ENCODE data around the gene SNAI3. TPM values are rescaled to one million over a fixed set of nuclear protein-coding genes. Genes with fewer than 3 reads are reported as not detected.

SNAI3 gene
- total RNA-seq, 1 donor from 2014 or later = 1.2 TPM

- H3K4me3 Mint-ChIP-seq (ENCODE audit: low read depth) = peak overlapping the region; percentile 81
- H3K27ac Mint-ChIP-seq = no peak overlapping the region
- H3K36me3 Mint-ChIP-seq (ENCODE audit: insufficient read depth) = no peaks in the 10 kb centered on the region
- no peak for TF ChIP-seq CTCF (IDR thresholded peaks at IDR 0.05; ENCODE audit: unreplicated experiment)
- DNase-seq (ENCODE audit: low spot score, unreplicated experiment) = no peak
- no peaks in the 10 kb centered on the region for H3K9me3 Mint-ChIP-seq (ENCODE audit: low read depth)
- H3K27me3 Mint-ChIP-seq = no peaks in the 10 kb centered on the region
- peaks cover 13% of the 10 kb centered on the region for H3K4me1 Mint-ChIP-seq (ENCODE audit: low read depth)
Observed at GRCh38 chr16:88703486-88704309, 17.4 kb upstream of the SNAI3 start.

- H3K9me3 Mint-ChIP-seq (ENCODE audit: low read depth) = no peaks in the 10 kb centered on the region
Observed at GRCh38 chr16:88702371-88703210, 16.3 kb upstream of the SNAI3 start.

GRCh38 chr16:88701581-88702370 lies 15.5 kb upstream of the SNAI3 start:
- TF ChIP-seq CTCF (IDR thresholded peaks at IDR 0.05; ENCODE audit: unreplicated experiment) = no peak
- Mint-ChIP-seq H3K4me3 (ENCODE audit: low read depth) (no peak overlapping the region), H3K4me1 (ENCODE audit: low read depth) (peaks cover 6% of the 10 kb centered on the region), H3K36me3 (ENCODE audit: insufficient read depth) (peaks cover 2% of the 10 kb centered on the region), H3K9me3 (ENCODE audit: low read depth) (no peaks in the 10 kb centered on the region), H3K27ac (no peak overlapping the region), H3K27me3 (no peaks in the 10 kb centered on the region)
- no peak for DNase-seq (ENCODE audit: low spot score, unreplicated experiment)

More at GRCh38 chr16:88702371-88703210, 16.3 kb upstream of the SNAI3 start:
- Mint-ChIP-seq H3K27ac (no peak overlapping the region), H3K4me3 (ENCODE audit: low read depth) (no peak overlapping the region), H3K36me3 (ENCODE audit: insufficient read depth) (peaks cover 2% of the 10 kb centered on the region), H3K27me3 (no peaks in the 10 kb centered on the region), H3K4me1 (ENCODE audit: low read depth) (peaks cover 13% of the 10 kb centered on the region)
- TF ChIP-seq CTCF (IDR thresholded peaks at IDR 0.05; ENCODE audit: unreplicated experiment) = no peak
- DNase-seq (ENCODE audit: low spot score, unreplicated experiment) = no peak

- Mint-ChIP-seq H3K9me3 (ENCODE audit: low read depth) (no peaks in the 10 kb centered on the region), H3K4me3 (ENCODE audit: low read depth) (no peak overlapping the region), H3K36me3 (ENCODE audit: insufficient read depth) (peaks cover 2% of the 10 kb centered on the region), H3K27me3 (no peaks in the 10 kb centered on the region), H3K4me1 (ENCODE audit: low read depth) (peaks cover 6% of the 10 kb centered on the region), H3K27ac (no peak overlapping the region)
- TF ChIP-seq CTCF (IDR thresholded peaks at IDR 0.05; ENCODE audit: unreplicated experiment) = no peak
- no peak for DNase-seq (ENCODE audit: low spot score, unreplicated experiment)
Observed at GRCh38 chr16:88700636-88701482, 14.6 kb upstream of the SNAI3 start.
